ENCODE measurements around the gene SLC6A15. TPM values are rescaled to one million over a fixed set of nuclear protein-coding genes. Genes with fewer than 3 reads are reported as not detected.
A peak's percentile ranks its signal among the peaks of the same experiment; 100 is the strongest.

Gene SLC6A15
- total RNA-seq, 1 experiment from 2014 or later = 11.0 TPM

DNA sequence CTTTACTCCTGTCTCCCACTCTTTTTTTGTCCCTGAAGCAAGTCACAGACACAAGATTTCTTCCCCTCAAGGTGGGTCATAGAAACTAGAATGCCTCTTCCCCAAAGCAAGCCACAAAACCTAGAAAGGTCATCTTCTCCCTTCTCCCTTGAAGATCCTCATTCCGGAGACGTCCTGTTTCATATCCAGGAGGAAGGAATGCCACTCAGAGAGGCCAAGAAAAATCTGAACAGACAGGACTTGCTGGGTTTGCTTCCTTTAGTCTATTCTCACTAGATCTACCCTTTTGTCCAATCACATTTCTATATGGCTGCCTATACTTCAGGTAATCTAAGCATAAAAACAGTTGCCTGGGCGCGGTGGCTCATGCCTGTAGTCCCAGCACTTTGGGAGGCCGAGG lies 23.7 kb downstream of the SLC6A15 start:
- CTCF ChIA-PET = no interaction called here
- no TSS peak for BruUV-seq (replicated peaks)

DNA sequence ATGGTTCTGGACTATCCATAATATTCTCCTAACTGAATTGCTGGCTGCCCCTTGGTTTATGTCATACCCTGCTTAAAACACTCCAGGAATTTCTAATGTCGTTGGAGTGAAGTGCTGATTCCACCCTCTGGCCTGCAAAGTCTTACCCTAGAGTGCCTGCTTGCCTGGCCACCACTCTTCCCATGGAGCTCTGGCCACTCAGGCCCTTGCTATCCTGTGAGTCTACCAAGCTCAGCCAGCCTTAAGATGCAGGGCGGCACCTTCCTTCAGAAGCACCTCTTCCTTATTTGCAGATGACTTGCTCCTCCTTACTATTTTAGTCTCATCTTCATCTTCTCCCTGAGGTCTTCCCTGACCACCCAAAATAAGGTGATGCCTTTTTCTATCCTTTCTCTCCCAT lies 35.3 kb downstream of the SLC6A15 start:
- no peak for DNase-seq (ENCODE audit: low spot score)
- Histone ChIP-seq H3K36me3 (ENCODE audit: insufficient read depth, low read length, poor library complexity, severe bottlenecking) (no peaks in the 10 kb centered on the region), H3K4me1 (ENCODE audit: insufficient read depth, low read length, poor library complexity, severe bottlenecking) (no peaks in the 10 kb centered on the region), H3K9me3 (ENCODE audit: low read depth, low read length, poor library complexity, severe bottlenecking) (no peaks in the 10 kb centered on the region), H3K27ac (ENCODE audit: low read depth, low read length, poor library complexity, severe bottlenecking) (no peak overlapping the region), H3K4me3 (ENCODE audit: low read depth, low read length, poor library complexity, severe bottlenecking) (no peak overlapping the region), H3K27me3 (replicated peaks; ENCODE audit: insufficient read depth, low read depth, low read length, poor library complexity) (no peaks in the 10 kb centered on the region)
- ChIA-PET POLR2A (ENCODE audit: low non-redundant PET) (no interaction called here), CTCF (no interaction called here)
- intact Hi-C loops (cut with micrococcal nuclease; ENCODE audit: unreplicated experiment) = loop anchor here (10.0 kb wide), 2 partner anchors 277 to 567 kb away; no protein-coding TSS in a partner anchor
- BruUV-seq (replicated peaks) = no TSS peak
- TF ChIP-seq EZH2 (IDR thresholded peaks at IDR 0.05; ENCODE audit: borderline replicate concordance, low read depth, low read length, poor library complexity, severe bottlenecking) = no peak
- TF ChIP-seq, protein P1, sequence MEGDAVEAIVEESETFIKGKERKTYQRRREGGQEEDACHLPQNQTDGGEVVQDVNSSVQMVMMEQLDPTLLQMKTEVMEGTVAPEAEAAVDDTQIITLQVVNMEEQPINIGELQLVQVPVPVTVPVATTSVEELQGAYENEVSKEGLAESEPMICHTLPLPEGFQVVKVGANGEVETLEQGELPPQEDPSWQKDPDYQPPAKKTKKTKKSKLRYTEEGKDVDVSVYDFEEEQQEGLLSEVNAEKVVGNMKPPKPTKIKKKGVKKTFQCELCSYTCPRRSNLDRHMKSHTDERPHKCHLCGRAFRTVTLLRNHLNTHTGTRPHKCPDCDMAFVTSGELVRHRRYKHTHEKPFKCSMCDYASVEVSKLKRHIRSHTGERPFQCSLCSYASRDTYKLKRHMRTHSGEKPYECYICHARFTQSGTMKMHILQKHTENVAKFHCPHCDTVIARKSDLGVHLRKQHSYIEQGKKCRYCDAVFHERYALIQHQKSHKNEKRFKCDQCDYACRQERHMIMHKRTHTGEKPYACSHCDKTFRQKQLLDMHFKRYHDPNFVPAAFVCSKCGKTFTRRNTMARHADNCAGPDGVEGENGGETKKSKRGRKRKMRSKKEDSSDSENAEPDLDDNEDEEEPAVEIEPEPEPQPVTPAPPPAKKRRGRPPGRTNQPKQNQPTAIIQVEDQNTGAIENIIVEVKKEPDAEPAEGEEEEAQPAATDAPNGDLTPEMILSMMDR (conservative IDR thresholded peaks at IDR 0.05; ENCODE audit: low read depth, low read length) = no peak

More for the DNA sequence above, 23.7 kb downstream of the SLC6A15 start:
- POLR2A ChIA-PET (ENCODE audit: low non-redundant PET) = no interaction called here
- Histone ChIP-seq H3K9me3 (ENCODE audit: low read depth, low read length, poor library complexity, severe bottlenecking) (no peaks in the 10 kb centered on the region), H3K4me3 (ENCODE audit: low read depth, low read length, poor library complexity, severe bottlenecking) (no peak overlapping the region), H3K36me3 (ENCODE audit: insufficient read depth, low read length, poor library complexity, severe bottlenecking) (no peaks in the 10 kb centered on the region), H3K4me1 (ENCODE audit: insufficient read depth, low read length, poor library complexity, severe bottlenecking) (peaks cover 9% of the 10 kb centered on the region), H3K27me3 (replicated peaks; ENCODE audit: insufficient read depth, low read depth, low read length, poor library complexity) (no peaks in the 10 kb centered on the region), H3K27ac (ENCODE audit: low read depth, low read length, poor library complexity, severe bottlenecking) (no peak overlapping the region)
- intact Hi-C loops (cut with micrococcal nuclease; ENCODE audit: unreplicated experiment) = no loop called here
- TF ChIP-seq, protein P1 (conservative IDR thresholded peaks at IDR 0.05; ENCODE audit: low read depth, low read length) = no peak
- no peak for DNase-seq (ENCODE audit: low spot score)

DNA sequence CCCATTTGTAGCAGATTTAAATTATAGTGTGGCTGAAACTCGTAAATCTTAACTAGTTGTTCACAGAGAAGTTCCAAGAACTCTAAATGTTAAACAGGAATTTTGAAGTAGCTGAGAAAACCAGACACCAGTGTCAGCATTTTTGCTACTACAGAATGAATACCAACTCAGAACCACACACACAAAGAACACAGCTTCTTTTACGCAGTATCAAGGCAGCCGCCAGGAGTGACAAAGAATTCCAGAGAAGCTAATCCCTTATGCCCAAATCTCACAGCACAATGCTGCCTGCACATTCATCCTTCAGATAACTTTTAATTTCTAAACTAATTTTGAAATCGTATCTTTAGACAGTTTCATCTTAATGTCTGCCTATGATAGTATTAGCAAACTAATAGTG lies 37.4 kb downstream of the SLC6A15 start:
- ChIA-PET POLR2A (ENCODE audit: low non-redundant PET) (no interaction called here), CTCF (interaction anchor here (2.3 kb wide), 1 partner anchor 154 kb away, joined by 10 read pairs; no protein-coding TSS in a partner anchor)
- no peaks in the 10 kb centered on the region for H3K9me3 ChIP-seq (ENCODE audit: low read depth, low read length, poor library complexity, severe bottlenecking)
- no peaks in the 10 kb centered on the region for H3K27me3 ChIP-seq (replicated peaks; ENCODE audit: insufficient read depth, low read depth, low read length, poor library complexity)
- no peak overlapping the region for H3K4me3 ChIP-seq (ENCODE audit: low read depth, low read length, poor library complexity, severe bottlenecking)
- no peaks in the 10 kb centered on the region for H3K36me3 ChIP-seq (ENCODE audit: insufficient read depth, low read length, poor library complexity, severe bottlenecking)
- DNase-seq (ENCODE audit: low spot score) = peak; percentile 34
- H3K4me1 ChIP-seq (ENCODE audit: insufficient read depth, low read length, poor library complexity, severe bottlenecking) = no peaks in the 10 kb centered on the region
- no TSS peak for BruUV-seq (replicated peaks)
- intact Hi-C loops (cut with micrococcal nuclease; ENCODE audit: unreplicated experiment) = loop anchor here (10.0 kb wide), 2 partner anchors 280 to 570 kb away; no protein-coding TSS in a partner anchor
- no peak overlapping the region for H3K27ac ChIP-seq (ENCODE audit: low read depth, low read length, poor library complexity, severe bottlenecking)
- TF ChIP-seq, protein P1 (conservative IDR thresholded peaks at IDR 0.05; ENCODE audit: low read depth, low read length) = no peak
- TF ChIP-seq EZH2 (IDR thresholded peaks at IDR 0.05; ENCODE audit: borderline replicate concordance, low read depth, low read length, poor library complexity, severe bottlenecking) = no peak
